ENCODE results near the gene NLRP9. TPM values are rescaled to one million over a fixed set of nuclear protein-coding genes. Genes with fewer than 3 reads are reported as not detected.

The NLRP9 gene
- total RNA-seq, 1 donor from 2014 or later = not detected

- Histone ChIP-seq H3K4me3 (no peak overlapping the region), H3K9me3 (no peaks in the 10 kb centered on the region), H3K4me1 (peaks cover 39% of the 10 kb centered on the region), H3K27me3 (ENCODE audit: low read depth) (no peaks in the 10 kb centered on the region), H3K36me3 (peaks cover 74% of the 10 kb centered on the region), H3K27ac (no peak overlapping the region)
- intact Hi-C loops (cut with DNase I) = no loop called here
- DNase-seq (no peak), ATAC-seq (no peak)
- TF ChIP-seq CTCF (IDR thresholded peaks at IDR 0.05) = no peak
Measured at GRCh38 chr19:55660991-55661390, 77.2 kb downstream of the NLRP9 start.

GRCh38 chr19:55660404-55660803 lies 77.8 kb downstream of the NLRP9 start:
- ATAC-seq = no peak
- Histone ChIP-seq H3K4me1 (peaks cover 42% of the 10 kb centered on the region), H3K27ac (no peak overlapping the region), H3K9me3 (no peaks in the 10 kb centered on the region), H3K4me3 (no peak overlapping the region), H3K36me3 (peaks cover 68% of the 10 kb centered on the region), H3K27me3 (ENCODE audit: low read depth) (no peaks in the 10 kb centered on the region)
- DNase-seq = no peak
- no peak for TF ChIP-seq CTCF (IDR thresholded peaks at IDR 0.05)
- intact Hi-C loops (cut with DNase I) = no loop called here

- Histone ChIP-seq H3K4me1 (peaks cover 42% of the 10 kb centered on the region), H3K36me3 (peaks cover 64% of the 10 kb centered on the region)
- no peak for DNase-seq
Measured at GRCh38 chr19:55659822-55660221, 78.4 kb downstream of the NLRP9 start.

GRCh38 chr19:55658846-55659459 lies 79.2 kb downstream of the NLRP9 start:
- Histone ChIP-seq H3K36me3 (peaks cover 55% of the 10 kb centered on the region), H3K4me1 (peaks cover 42% of the 10 kb centered on the region), H3K4me3 (no peak overlapping the region), H3K27ac (no peak overlapping the region), H3K27me3 (ENCODE audit: low read depth) (no peaks in the 10 kb centered on the region), H3K9me3 (no peaks in the 10 kb centered on the region)
- ATAC-seq (no peak), DNase-seq (no peak)
- intact Hi-C loops (cut with DNase I) = no loop called here
- TF ChIP-seq CTCF (IDR thresholded peaks at IDR 0.05) = no peak

More at GRCh38 chr19:55659822-55660221, 78.4 kb downstream of the NLRP9 start:
- Histone ChIP-seq H3K9me3 (no peaks in the 10 kb centered on the region), H3K27ac (no peak overlapping the region), H3K4me3 (no peak overlapping the region), H3K27me3 (ENCODE audit: low read depth) (no peaks in the 10 kb centered on the region)
- TF ChIP-seq CTCF (IDR thresholded peaks at IDR 0.05) = no peak
- no peak for ATAC-seq
- intact Hi-C loops (cut with DNase I) = no loop called here

Other genes starting within 250 kb of the NLRP9 start
- gene SSC5D, start 250.0 kb downstream of the NLRP9 start, total RNA-seq = 4.7 TPM
- not detected for gene SBK2, start 201.3 kb downstream of the NLRP9 start, total RNA-seq
- gene SBK3, start 192.9 kb downstream of the NLRP9 start, total RNA-seq = 0.80 TPM
- 12.7 TPM for gene ZNF579, start 157.6 kb downstream of the NLRP9 start, total RNA-seq
- 14.3 TPM for gene FIZ1, start 138.9 kb downstream of the NLRP9 start, total RNA-seq
- gene ZNF524, start 138.1 kb downstream of the NLRP9 start, total RNA-seq = 33.4 TPM
- gene ZNF865, start 132.8 kb downstream of the NLRP9 start, total RNA-seq = 16.5 TPM
- gene ZNF784, start 113.8 kb downstream of the NLRP9 start, total RNA-seq = 7.1 TPM
- 35.2 TPM for gene ZNF580, start 97.4 kb downstream of the NLRP9 start, total RNA-seq
- 22.7 TPM for gene ZNF581, start 94.8 kb downstream of the NLRP9 start, total RNA-seq
- gene CCDC106, start 90.2 kb downstream of the NLRP9 start, total RNA-seq = 11.6 TPM
- gene U2AF2, start 83.4 kb downstream of the NLRP9 start, total RNA-seq = 143 TPM
- gene EPN1, start 63.2 kb downstream of the NLRP9 start, total RNA-seq = 105 TPM
- not detected for gene RFPL4A, start 20.7 kb upstream of the NLRP9 start, total RNA-seq
- not detected for gene RFPL4AL1, start 30.7 kb upstream of the NLRP9 start, total RNA-seq
- gene NLRP11, start 93.6 kb upstream of the NLRP9 start, total RNA-seq = not detected
- not detected for gene NLRP4, start 98.1 kb upstream of the NLRP9 start, total RNA-seq
- not detected for gene NLRP13, start 193.9 kb upstream of the NLRP9 start, total RNA-seq
- gene NLRP8, start 209.4 kb upstream of the NLRP9 start, total RNA-seq = not detected
- gene NLRP5, start 248.4 kb upstream of the NLRP9 start, total RNA-seq = not detected

Data from lower lobe of right lung (tissue), 2 donors.